CD4-positive, alpha-beta T cell treated with Interleukin-4 for 1 hour (primary cell): Measurements from ENCODE around the gene GNB2.
A peak's percentile ranks its signal among the peaks of the same experiment; 100 is the strongest.
"Not testable (repeated sequence)": the region's sequence is repeated elsewhere in the genome, so short reads cannot be mapped to it uniquely, and the experiment has no call there.

Experiments
- DNase-seq, 2 donors: peaks; one replicate each; pipeline ENCODE4 v3.0.0-alpha.2; 2020 to 2022

Gene GNB2

GRCh38 chr7:100673302-100673941 is at the start of gene GNB2:
GNB2 (plus strand) TSS chr7:100673740; CDS start chr7:100676266, 2,526 bp downstream.
- DNase-seq = peak; percentile 99

GRCh38 chr7:100623951-100624824 is 49.4 kb upstream of the GNB2 start:
- no peak for DNase-seq

- no peak for DNase-seq
These were observed 47.5 kb upstream of the GNB2 start for GRCh38 chr7:100626055-100626454.

- peak; percentile 93 to 94 for DNase-seq
These were observed 46.9 kb upstream of the GNB2 start for GRCh38 chr7:100626530-100627237.

- DNase-seq = no peak
These were observed 46.3 kb upstream of the GNB2 start for GRCh38 chr7:100627238-100627549.

- DNase-seq = peak; percentile 21 to 24
These were observed 44.3 kb upstream of the GNB2 start for GRCh38 chr7:100629117-100629716.

GRCh38 chr7:100630066-100630465 is 43.5 kb upstream of the GNB2 start:
- no peak for DNase-seq

GRCh38 chr7:100632951-100633717 is 40.4 kb upstream of the GNB2 start:
- DNase-seq = peak; percentile 59 to 68

GRCh38 chr7:100639995-100640516 is 33.5 kb upstream of the GNB2 start:
- DNase-seq = no peak

DNA sequence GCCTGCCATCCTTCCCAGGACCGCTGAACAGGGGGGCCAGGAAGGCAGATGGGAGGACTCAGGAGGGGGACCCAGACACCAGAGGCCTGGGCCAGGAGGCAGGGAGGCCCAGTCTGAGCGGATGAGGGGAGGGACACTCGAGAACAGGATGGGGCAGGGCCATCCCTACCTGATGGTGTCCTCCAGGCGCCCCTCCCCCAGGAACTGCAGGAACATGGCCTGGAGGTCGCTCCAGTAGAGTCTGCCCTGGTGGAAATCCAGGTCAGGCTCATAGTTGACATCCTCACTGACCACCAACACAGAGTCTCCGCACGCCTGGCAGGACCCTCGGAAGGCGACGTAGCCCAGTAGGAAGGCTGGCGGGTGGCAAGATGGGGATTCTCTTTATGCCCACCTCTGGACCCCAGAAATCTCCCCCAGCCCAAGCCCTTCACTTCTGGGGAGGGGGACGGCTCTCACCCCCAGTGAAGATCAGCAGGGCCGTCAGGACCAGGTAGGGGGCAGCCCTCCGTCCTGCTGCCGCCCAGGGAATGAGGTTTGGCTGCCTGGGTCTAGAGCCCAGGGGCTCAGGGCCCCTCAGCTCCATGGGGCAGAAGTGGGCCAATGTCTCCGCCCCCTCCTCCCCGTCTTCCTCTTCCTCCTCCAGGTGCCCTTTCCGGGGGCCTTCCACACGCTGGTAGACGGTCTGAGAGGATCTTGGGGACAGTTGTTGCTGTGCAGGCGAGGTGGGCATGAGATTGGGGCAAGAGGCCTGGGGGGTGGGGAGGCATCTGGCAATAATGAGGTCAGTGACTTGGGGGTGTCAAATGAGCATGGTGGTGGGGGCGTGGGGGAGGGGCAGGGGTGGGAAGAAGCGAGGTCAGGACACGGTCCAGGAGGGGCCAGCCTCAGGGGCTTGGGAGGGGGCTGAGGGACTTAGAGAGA is 32.8 kb upstream of the GNB2 start:
- no peak for DNase-seq

GRCh38 chr7:100641463-100641859 is 32.1 kb upstream of the GNB2 start, which contains the start of gene TFR2:
TFR2 (minus strand) TSS chr7:100641552; CDS start chr7:100641509, 43 bp downstream.
- no peak for DNase-seq

GRCh38 chr7:100641860-100642533 is 31.5 kb upstream of the GNB2 start:
- no peak for DNase-seq

DNA sequence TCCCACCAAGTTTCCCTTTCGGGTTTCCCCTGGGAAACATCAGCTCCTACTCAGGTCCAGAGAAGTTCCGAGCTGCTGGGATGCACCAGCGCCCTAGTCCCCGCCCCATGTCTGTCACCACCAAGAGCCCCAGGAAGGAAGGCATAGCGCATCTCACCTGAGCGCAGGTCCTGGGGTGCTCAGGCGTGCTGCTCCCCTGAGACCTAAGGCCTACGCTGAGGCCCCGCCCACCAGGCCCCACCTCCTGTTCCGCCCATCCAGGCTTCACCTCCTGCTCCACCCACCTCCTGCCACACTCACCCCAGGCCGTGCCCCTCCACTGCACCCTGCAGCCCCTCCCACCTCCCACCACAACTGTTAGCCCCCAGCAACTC is 31.0 kb upstream of the GNB2 start:
- DNase-seq = peak; percentile 39 to 57

DNA sequence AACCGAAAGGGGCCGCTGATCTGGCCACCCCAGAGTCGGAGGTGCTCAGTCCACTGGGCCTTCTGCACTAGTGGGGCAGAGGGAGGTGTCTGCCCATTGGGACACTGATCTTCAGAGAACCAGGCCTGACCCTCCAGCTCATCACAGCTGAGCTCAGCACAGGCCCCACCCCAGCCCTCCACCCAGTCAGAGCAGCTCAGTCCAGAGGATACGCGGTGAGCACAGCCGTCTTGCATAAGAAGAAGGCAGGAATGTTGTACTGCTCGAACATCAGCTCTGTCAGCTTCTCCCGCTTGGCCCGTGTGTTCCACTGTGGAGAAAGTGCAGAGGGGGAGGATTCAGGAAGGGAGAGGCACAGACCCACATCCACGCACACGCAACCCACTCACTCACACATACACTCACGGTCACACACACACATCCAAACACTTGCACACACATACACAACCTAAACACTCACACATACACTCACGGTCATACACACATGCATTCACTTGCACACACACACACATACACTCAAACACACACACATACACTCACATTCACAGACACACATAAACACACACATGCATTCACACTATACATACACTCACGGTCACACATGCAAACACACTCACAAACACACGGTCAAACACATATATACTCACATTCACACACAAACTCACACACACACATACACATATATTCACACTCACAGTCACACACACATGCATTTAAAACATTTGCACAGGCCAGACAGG is 23.5 kb upstream of the GNB2 start:
- no peak for DNase-seq

DNA sequence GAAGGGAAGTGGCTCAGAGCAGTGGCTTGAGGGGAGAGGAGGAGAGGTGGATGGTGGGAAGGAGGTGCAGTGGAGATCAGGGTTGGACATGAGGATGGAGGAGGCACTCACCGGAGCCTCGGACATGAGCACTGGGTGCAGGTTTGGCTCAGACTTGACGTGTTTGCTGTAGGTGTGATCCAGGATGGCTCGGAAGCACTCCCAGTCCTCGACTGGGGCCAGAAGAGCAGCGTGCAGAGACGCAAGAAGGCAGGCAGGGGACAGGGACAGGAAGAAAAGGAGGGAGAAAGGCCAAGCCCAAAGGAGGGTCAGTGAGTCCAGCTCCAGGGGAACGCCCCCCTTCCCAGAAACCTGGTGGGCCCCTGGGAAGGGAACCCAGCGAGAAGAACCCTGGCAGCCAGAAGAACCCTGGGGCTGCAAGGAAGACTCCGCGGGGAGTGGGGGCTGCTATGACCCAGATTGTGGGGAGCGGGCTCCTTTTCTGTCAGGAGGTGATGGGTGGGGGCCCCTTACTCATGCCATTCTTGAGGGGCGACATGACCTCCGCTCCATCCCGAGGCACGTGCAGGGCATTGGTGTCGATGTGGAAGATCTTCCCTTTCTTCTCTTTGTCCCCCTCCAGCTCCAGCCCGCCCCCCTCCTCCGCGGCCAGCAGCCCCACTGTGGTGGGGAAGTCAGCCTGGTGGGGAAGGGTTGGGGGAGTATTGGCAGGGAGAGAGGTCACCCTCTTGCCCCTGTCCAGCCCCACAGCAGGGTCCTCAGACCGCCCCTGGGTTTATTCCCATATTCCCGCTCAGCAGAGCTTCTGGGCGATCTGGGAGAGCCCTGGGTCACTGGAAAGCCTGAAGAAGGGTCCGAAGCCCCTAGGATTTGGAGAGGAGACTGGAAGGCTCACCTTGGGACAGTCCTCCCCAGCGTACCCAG is 18.4 kb upstream of the GNB2 start:
- no peak for DNase-seq

DNA sequence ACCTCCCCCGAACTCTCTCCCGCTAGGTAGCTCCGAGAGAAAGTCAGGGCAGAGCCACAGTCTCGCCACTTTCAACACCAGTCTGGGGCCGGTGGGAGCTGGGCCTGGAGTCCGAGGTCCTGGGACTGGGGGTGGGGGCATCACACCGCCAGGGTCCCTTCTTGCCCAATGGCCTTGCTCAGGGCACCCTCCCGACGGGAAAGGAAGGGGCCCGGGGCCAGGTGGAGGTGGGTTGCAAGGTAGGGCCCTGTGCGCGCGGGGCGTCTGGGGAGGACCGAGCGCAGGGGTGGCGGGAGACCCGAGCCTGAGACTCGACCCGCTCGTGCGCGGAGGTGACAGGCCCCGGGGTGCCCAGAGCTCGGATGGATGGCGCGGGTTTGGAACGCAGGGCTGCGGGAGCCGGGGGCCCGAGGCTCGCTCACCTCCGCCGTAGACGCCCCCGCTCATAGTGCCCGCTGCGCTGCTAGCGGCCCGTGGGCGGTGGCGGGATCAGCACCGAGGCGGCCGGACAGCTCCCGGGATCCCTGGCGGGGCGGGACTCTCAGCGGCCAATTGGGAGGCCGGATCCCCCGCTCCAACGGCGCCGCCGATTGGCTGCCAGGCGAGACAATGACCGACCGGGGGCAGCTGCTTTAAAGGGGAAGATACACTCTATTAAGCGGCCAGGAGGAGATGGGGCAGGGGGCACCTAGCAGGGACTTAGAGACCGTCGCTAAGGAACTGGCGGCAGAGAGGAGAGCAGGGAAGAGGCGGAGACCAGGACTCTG is 17.4 kb upstream of the GNB2 start, which contains the start of gene ACTL6B:
ACTL6B (minus strand) TSS at position 541 of the 767 bp plus-strand sequence; CDS start at position 447, 94 bp downstream.
- peak; percentile 56 for DNase-seq

- DNase-seq = not testable (repeated sequence)
These were observed 11.3 kb upstream of the GNB2 start for GRCh38 chr7:100662194-100662776.
